ENCODE data around the gene TMEM108. TPM values are rescaled to one million over a fixed set of nuclear protein-coding genes. Genes with fewer than 3 reads are reported as not detected.

Gene TMEM108
- total RNA-seq, 1 experiment from 2014 or later = not detected

DNA sequence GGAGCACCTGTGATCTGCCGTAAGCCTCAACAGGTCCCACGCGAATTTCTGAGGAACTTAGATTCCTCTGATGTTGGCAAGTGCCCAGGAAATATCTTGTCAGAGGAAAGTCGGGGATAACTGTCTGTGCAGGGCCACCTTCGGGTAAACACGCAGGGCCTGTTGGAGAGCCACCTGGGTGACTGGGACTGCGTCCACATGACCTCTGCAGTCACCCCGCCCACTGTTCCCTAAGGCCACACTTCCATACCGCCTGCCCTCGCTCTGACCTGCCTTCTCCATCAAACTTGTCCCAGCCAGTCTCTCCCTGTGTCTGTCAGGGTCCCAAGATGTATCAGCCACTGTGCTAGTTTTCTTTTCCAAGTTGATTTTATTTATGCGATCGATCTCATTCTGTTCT, 390.4 kb downstream of the TMEM108 start:
- ChIA-PET POLR2A (no interaction called here), CTCF (no interaction called here)
- Mint-ChIP-seq H3K27me3 (ENCODE audit: insufficient read depth, unreplicated experiment) (no peaks in the 10 kb centered on the region), H3K4me1 (ENCODE audit: low read depth, unreplicated experiment) (no peaks in the 10 kb centered on the region), H3K9me3 (ENCODE audit: unreplicated experiment) (no peaks in the 10 kb centered on the region), H3K4me3 (ENCODE audit: unreplicated experiment) (no peak overlapping the region), H3K36me3 (ENCODE audit: insufficient read depth, unreplicated experiment) (no peaks in the 10 kb centered on the region), H3K27ac (ENCODE audit: unreplicated experiment) (no peak overlapping the region)
- intact Hi-C loops (cut with micrococcal nuclease; ENCODE audit: unreplicated experiment) = no loop called here
- BruUV-seq (replicated peaks) = no TSS peak
- H3K9me3 ChIP-seq = no peaks in the 10 kb centered on the region
- TF ChIP-seq, protein P1, sequence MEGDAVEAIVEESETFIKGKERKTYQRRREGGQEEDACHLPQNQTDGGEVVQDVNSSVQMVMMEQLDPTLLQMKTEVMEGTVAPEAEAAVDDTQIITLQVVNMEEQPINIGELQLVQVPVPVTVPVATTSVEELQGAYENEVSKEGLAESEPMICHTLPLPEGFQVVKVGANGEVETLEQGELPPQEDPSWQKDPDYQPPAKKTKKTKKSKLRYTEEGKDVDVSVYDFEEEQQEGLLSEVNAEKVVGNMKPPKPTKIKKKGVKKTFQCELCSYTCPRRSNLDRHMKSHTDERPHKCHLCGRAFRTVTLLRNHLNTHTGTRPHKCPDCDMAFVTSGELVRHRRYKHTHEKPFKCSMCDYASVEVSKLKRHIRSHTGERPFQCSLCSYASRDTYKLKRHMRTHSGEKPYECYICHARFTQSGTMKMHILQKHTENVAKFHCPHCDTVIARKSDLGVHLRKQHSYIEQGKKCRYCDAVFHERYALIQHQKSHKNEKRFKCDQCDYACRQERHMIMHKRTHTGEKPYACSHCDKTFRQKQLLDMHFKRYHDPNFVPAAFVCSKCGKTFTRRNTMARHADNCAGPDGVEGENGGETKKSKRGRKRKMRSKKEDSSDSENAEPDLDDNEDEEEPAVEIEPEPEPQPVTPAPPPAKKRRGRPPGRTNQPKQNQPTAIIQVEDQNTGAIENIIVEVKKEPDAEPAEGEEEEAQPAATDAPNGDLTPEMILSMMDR (IDR thresholded peaks at IDR 0.05; ENCODE audit: insufficient read depth in 1 of 2, low read depth in 1 of 2, low read length in 1 of 2, severe bottlenecking in 1 of 2, unreplicated experiment in 1 of 2) = no peak
- peak; percentile 52 to 61 for DNase-seq
- no peaks in the 10 kb centered on the region for H3K36me3 ChIP-seq (ENCODE audit: control insufficient read depth, insufficient read depth, low read length)
- no peak overlapping the region for H3K4me3 ChIP-seq (ENCODE audit: low read depth, low read length)
- H3K27me3 ChIP-seq (replicated peaks; ENCODE audit: control insufficient read depth, insufficient read depth, low read length) = no peaks in the 10 kb centered on the region
- peaks cover 4% of the 10 kb centered on the region; the same call in 1 of the 2 replicates for H3K4me1 ChIP-seq

DNA sequence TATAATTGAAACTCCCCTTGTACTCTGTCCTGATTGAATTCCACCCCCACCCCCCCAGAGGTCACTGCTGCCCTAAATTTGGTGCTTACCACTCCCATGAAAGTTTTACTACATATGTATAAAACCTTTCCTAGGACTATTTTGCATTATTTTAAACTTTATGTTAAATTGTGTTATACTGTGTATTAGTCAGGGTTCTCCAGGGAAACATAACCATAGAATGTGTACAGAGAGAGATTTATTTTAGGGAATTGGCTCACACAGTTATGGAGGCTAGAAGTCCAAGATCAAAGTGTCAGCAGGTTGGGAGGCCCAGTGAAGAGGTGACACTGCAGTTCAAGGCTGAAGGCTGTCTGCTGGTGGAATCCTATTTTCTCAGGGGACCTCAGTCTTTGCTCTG, 390.9 kb downstream of the TMEM108 start:
- Histone ChIP-seq H3K4me1 (peaks cover 4% of the 10 kb centered on the region; the same call in 1 of the 2 replicates), H3K36me3 (ENCODE audit: control insufficient read depth, insufficient read depth, low read length) (no peaks in the 10 kb centered on the region), H3K27me3 (replicated peaks; ENCODE audit: control insufficient read depth, insufficient read depth, low read length) (no peaks in the 10 kb centered on the region), H3K4me3 (ENCODE audit: low read depth, low read length) (no peak overlapping the region), H3K9me3 (no peaks in the 10 kb centered on the region)
- Mint-ChIP-seq H3K27ac (ENCODE audit: unreplicated experiment) (no peak overlapping the region), H3K4me1 (ENCODE audit: low read depth, unreplicated experiment) (no peaks in the 10 kb centered on the region), H3K9me3 (ENCODE audit: unreplicated experiment) (no peaks in the 10 kb centered on the region), H3K27me3 (ENCODE audit: insufficient read depth, unreplicated experiment) (no peaks in the 10 kb centered on the region), H3K4me3 (ENCODE audit: unreplicated experiment) (no peak overlapping the region), H3K36me3 (ENCODE audit: insufficient read depth, unreplicated experiment) (no peaks in the 10 kb centered on the region)
- BruUV-seq (replicated peaks) = no TSS peak
- CTCF ChIA-PET = no interaction called here
- POLR2A ChIA-PET = no interaction called here
- intact Hi-C loops (cut with micrococcal nuclease; ENCODE audit: unreplicated experiment) = no loop called here
- DNase-seq = no peak
- TF ChIP-seq, protein P1 (IDR thresholded peaks at IDR 0.05; ENCODE audit: insufficient read depth in 1 of 2, low read depth in 1 of 2, low read length in 1 of 2, severe bottlenecking in 1 of 2, unreplicated experiment in 1 of 2) = no peak

DNA sequence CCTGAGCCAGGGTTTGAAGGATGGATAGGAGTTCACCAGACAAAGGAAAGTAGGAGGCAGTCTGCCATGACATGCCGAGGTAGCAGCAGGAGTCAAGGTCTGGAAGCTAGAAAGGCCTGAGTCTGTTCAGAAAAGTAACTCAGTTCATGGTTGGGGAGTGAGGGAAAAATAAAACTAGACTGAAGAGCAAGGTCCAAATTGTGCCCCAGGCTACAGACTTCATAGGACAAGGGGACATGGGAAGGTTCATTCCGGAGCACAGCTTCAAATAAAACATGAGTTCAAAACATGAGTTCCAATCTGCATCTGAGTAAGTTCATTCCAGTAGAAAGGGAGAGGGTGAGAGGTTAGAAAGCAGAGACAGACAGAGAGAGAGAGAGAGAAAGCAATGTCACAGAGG, 401.4 kb downstream of the TMEM108 start:
- DNase-seq = no peak
- Mint-ChIP-seq H3K9me3 (ENCODE audit: unreplicated experiment) (no peaks in the 10 kb centered on the region), H3K27ac (ENCODE audit: unreplicated experiment) (no peak overlapping the region), H3K4me3 (ENCODE audit: unreplicated experiment) (no peak overlapping the region), H3K4me1 (ENCODE audit: low read depth, unreplicated experiment) (peaks cover 16% of the 10 kb centered on the region), H3K36me3 (ENCODE audit: insufficient read depth, unreplicated experiment) (peaks cover 5% of the 10 kb centered on the region), H3K27me3 (ENCODE audit: insufficient read depth, unreplicated experiment) (no peaks in the 10 kb centered on the region)
- BruUV-seq (replicated peaks) = no TSS peak
- ChIA-PET POLR2A (no interaction called here), CTCF (no interaction called here)
- H3K9me3 ChIP-seq = no peaks in the 10 kb centered on the region
- TF ChIP-seq, protein P1 (IDR thresholded peaks at IDR 0.05; ENCODE audit: insufficient read depth in 1 of 2, low read depth in 1 of 2, low read length in 1 of 2, severe bottlenecking in 1 of 2, unreplicated experiment in 1 of 2) = no peak
- H3K27me3 ChIP-seq (replicated peaks; ENCODE audit: control insufficient read depth, insufficient read depth, low read length) = no peaks in the 10 kb centered on the region
- intact Hi-C loops (cut with micrococcal nuclease; ENCODE audit: unreplicated experiment) = no loop called here
- no peak overlapping the region for H3K4me3 ChIP-seq (ENCODE audit: low read depth, low read length)
- no peaks in the 10 kb centered on the region for H3K36me3 ChIP-seq (ENCODE audit: control insufficient read depth, insufficient read depth, low read length)
- 0 out of 2 replicates have a peak, but pooled peaks cover 3% of the 10 kb centered on the region for H3K4me1 ChIP-seq

All from Caco-2 (cell line).